ENCODE data around the gene SLC25A21.

- no peak for TF ChIP-seq CTCF (IDR thresholded peaks at IDR 0.05)
- TF ChIP-seq TCF7L2 (IDR thresholded peaks at IDR 0.05; ENCODE audit: low read depth, low read length), result no peak
Measured at GRCh38 chr14:36675581-36675980, 496.8 kb downstream of the SLC25A21 start.
